ENCODE measurements around the gene PDE8A.

DNA sequence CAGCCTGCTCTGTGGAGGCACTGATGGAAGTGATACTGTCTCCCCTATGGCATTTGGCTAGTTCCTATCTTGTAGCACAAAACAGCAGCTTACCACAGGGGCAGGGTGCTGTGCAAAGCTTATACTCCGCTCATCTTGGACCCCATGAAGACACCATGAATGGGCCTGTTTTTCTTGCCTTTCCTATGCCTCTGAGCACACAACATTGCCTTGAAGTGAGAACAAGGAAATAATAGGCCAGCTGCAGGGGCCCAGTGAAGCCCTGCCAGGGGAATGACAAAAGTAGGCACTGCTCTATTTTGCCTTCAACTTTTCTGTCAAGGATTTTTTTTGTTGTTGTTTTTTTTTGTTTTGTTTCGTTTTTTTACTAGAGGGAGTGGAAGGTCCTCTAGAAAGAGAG lies 110.3 kb downstream of the PDE8A start:
- TF ChIP-seq, protein P1, sequence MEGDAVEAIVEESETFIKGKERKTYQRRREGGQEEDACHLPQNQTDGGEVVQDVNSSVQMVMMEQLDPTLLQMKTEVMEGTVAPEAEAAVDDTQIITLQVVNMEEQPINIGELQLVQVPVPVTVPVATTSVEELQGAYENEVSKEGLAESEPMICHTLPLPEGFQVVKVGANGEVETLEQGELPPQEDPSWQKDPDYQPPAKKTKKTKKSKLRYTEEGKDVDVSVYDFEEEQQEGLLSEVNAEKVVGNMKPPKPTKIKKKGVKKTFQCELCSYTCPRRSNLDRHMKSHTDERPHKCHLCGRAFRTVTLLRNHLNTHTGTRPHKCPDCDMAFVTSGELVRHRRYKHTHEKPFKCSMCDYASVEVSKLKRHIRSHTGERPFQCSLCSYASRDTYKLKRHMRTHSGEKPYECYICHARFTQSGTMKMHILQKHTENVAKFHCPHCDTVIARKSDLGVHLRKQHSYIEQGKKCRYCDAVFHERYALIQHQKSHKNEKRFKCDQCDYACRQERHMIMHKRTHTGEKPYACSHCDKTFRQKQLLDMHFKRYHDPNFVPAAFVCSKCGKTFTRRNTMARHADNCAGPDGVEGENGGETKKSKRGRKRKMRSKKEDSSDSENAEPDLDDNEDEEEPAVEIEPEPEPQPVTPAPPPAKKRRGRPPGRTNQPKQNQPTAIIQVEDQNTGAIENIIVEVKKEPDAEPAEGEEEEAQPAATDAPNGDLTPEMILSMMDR (IDR thresholded peaks at IDR 0.05): no peak
- TF ChIP-seq EP300 (IDR thresholded peaks at IDR 0.05): no peak
- TF ChIP-seq POLR2A (IDR thresholded peaks at IDR 0.05): no peak

Data from tibial nerve (tissue), 4 donors.